SK-N-SH (cell line): ENCODE data around the gene ESRRG. TPM values are rescaled to one million over a fixed set of nuclear protein-coding genes. Genes with fewer than 3 reads are reported as not detected.

Source experiments
- CTCF ChIA-PET: fragments of 300-600, 350-600 bp; formaldehyde crosslinking; extraction: SDS; loops from one replicate; lab custom pipeline; 2021; lab: Yijun Ruan, JAX
- POLR2A ChIA-PET: fragments of 350-600 bp; sonication (Branson Sonifier 250); formaldehyde crosslinking; extraction: SDS; loops from one replicate; lab custom pipeline; 2020; ENCODE audit warnings: antibody characterized with exemption, inconsistent platforms; lab: Yijun Ruan, JAX
- DNase-seq: peaks from one replicate; pipeline ENCODE4 v3.0.0; 2012
- H2AFZ ChIP-seq: fragments of 200-600 bp; sonication (generic); 2 replicates; pipeline ENCODE4 v1.8.1; 2016; ENCODE audit warnings: antibody characterized with exemption, mild to moderate bottlenecking, low read depth
- H3F3A ChIP-seq: fragments of 200-600 bp; sonication (generic); replicated peaks from 2 replicates; pipeline ENCODE3; 2016; ENCODE audit warnings: antibody characterized with exemption, mild to moderate bottlenecking; ENCODE audit not compliant: insufficient read depth
- H3K27ac ChIP-seq, 2 experiments: fragments of 200-500 bp in 1 of 2; fragments of 200-600 bp in 1 of 2; sonication (Bioruptor generic) in 1 of 2; sonication (generic), shearing (Covaris generic) in 1 of 2; 2 replicates each; pipeline versions ENCODE4 v1.5.1 to v1.6.1; 2014 to 2016; ENCODE audit warnings: low read depth in 2 of 2, inconsistent platforms in 1 of 2, low read length in 1 of 2, mild to moderate bottlenecking in 1 of 2, mixed read lengths in 1 of 2
- H3K27me3 ChIP-seq: fragments of 200-600 bp; sonication (generic), shearing (Covaris generic); 2 replicates; pipeline ENCODE4 v1.6.1; 2016; ENCODE audit warnings: mixed run types; ENCODE audit not compliant: insufficient read depth
- H3K36me3 ChIP-seq, 2 experiments: fragments of 200-500 bp in 1 of 2; fragments of 200-600 bp in 1 of 2; sonication (Bioruptor generic) in 1 of 2; sonication (generic) in 1 of 2; replicated peaks in 1 of 2; 2 replicates each; pipeline versions ENCODE3 to v1.5.1; 2014 to 2016; ENCODE audit warnings: low read length in 1 of 2, mild to moderate bottlenecking in 1 of 2; ENCODE audit not compliant: insufficient read depth in 2 of 2, control insufficient read depth in 1 of 2
- H3K4me1 ChIP-seq, 2 experiments: fragments of 200-500 bp in 1 of 2; fragments of 200-600 bp in 1 of 2; sonication (Bioruptor generic) in 1 of 2; sonication (generic), shearing (Covaris generic) in 1 of 2; 2 replicates each; pipeline versions ENCODE4 v1.5.1 to v1.6.1; 2014 to 2016; ENCODE audit warnings: low read depth in 1 of 2, low read length in 1 of 2, mixed run types in 1 of 2; ENCODE audit not compliant: insufficient read depth in 2 of 2, control insufficient read depth in 1 of 2
- H3K4me2 ChIP-seq: fragments of 200-600 bp; sonication (generic), shearing (Covaris generic); 2 replicates; pipeline ENCODE4 v1.6.1; 2017; ENCODE audit warnings: mixed run types
- H3K4me3 ChIP-seq, 2 experiments: fragments of 200-500 bp in 1 of 2; fragments of 200-600 bp in 1 of 2; sonication (Bioruptor generic) in 1 of 2; sonication (generic), shearing (Covaris generic) in 1 of 2; 2 replicates each; pipeline versions ENCODE4 v1.5.1 to v1.8.1; 2014 to 2016; ENCODE audit warnings: low read depth in 2 of 2, inconsistent platforms in 1 of 2, low read length in 1 of 2, mild to moderate bottlenecking in 1 of 2, mixed read lengths in 1 of 2, moderate library complexity in 1 of 2
- H3K79me2 ChIP-seq: fragments of 200-600 bp; sonication (generic); 2 replicates; pipeline ENCODE4 v1.8.1; 2017; ENCODE audit warnings: mild to moderate bottlenecking; ENCODE audit not compliant: insufficient read depth
- H3K9ac ChIP-seq: fragments of 200-600 bp; sonication (generic); 2 replicates; pipeline ENCODE4 v1.6.1; 2017; ENCODE audit warnings: mixed run types
- H3K9me2 ChIP-seq: fragments of 200-600 bp; sonication (generic); 2 replicates; pipeline ENCODE4 v1.6.1; 2017; ENCODE audit warnings: mixed run types
- H3K9me3 ChIP-seq: fragments of 200-600 bp; sonication (generic); 2 replicates; pipeline ENCODE4 v1.6.1; 2017; ENCODE audit warnings: mixed run types, mild to moderate bottlenecking, moderate library complexity
- H4K20me1 ChIP-seq: fragments of 200-600 bp; sonication (generic); 2 replicates; pipeline ENCODE4 v1.6.1; 2017; ENCODE audit warnings: mild to moderate bottlenecking, mixed run types; ENCODE audit not compliant: insufficient read depth
- CHD2 ChIP-seq: fragments of 150-350 bp; IDR thresholded peaks from 2 replicates; pipeline ENCODE4 v1.6.1; 2018; ENCODE audit warnings: low read length; ENCODE audit not compliant: partially characterized antibody
- CTCF ChIP-seq: fragments of 200-600 bp; sonication (generic); IDR thresholded peaks from 2 replicates; pipeline ENCODE4 v1.6.1; 2017; ENCODE audit warnings: antibody characterized with exemption, mild to moderate bottlenecking, moderate library complexity
- EP300 ChIP-seq, 2 experiments: IDR thresholded peaks; 2 replicates each; pipeline versions ENCODE4 v1.4.0 to v1.6.1; 2012; ENCODE audit warnings: borderline replicate concordance in 1 of 2, low read depth in 1 of 2, low read length in 1 of 2
- FOXJ3 ChIP-seq: sonication (generic); formaldehyde crosslinking; IDR thresholded peaks from 2 replicates; pipeline ENCODE4 v1.5.1; 2020; ENCODE audit warnings: mild to moderate bottlenecking, missing genetic modification reagents
- GABPA ChIP-seq: IDR thresholded peaks from 2 replicates; pipeline ENCODE4 v1.4.0; 2012; ENCODE audit warnings: low read depth, mild to moderate bottlenecking
- GATA2 ChIP-seq: sonication (generic); formaldehyde crosslinking; IDR thresholded peaks from 2 replicates; pipeline ENCODE4 v1.5.0; 2020; ENCODE audit warnings: mild to moderate bottlenecking, missing genetic modification reagents
- JUND ChIP-seq: IDR thresholded peaks from 2 replicates; pipeline ENCODE4 v1.4.0; 2012
- MEF2A ChIP-seq: IDR thresholded peaks from 2 replicates; pipeline ENCODE4 v1.4.0; 2012; ENCODE audit warnings: low read depth, borderline replicate concordance
- POLR2AphosphoS5 ChIP-seq: IDR thresholded peaks from 2 replicates; pipeline ENCODE4 v1.6.1; 2012; ENCODE audit warnings: low read depth, low read length
- RCOR1 ChIP-seq: fragments of 150-350 bp; IDR thresholded peaks from 2 replicates; pipeline ENCODE4 v1.6.1; 2017; ENCODE audit warnings: antibody characterized with exemption, low read length
- REST ChIP-seq: IDR thresholded peaks from 2 replicates; pipeline ENCODE4 v1.6.1; 2012; ENCODE audit warnings: mild to moderate bottlenecking, low read depth, low read length, moderate library complexity
- SIN3A ChIP-seq: IDR thresholded peaks from 2 replicates; pipeline ENCODE4 v1.6.1; 2012; ENCODE audit warnings: low read depth, mild to moderate bottlenecking, low read length, moderate library complexity, borderline replicate concordance
- USF2 ChIP-seq: fragments of 150-350 bp; IDR thresholded peaks from 2 replicates; pipeline ENCODE4 v1.6.1; 2017; ENCODE audit warnings: antibody characterized with exemption, low read length, low read depth, borderline replicate concordance
- WGBS: methylation state at CpG from one replicate; pipeline ENCODE4 v1.1.6; 2017; ENCODE audit warnings: low lambda C conversion rate; 5-methylcytosine and 5-hydroxymethylcytosine counted together
- polyA plus RNA-seq, 3 experiments: library from polyadenylated mRNA; depleted of rRNA; stranded (reverse); fragments of >200 nt; gene quantifications; 2 replicates each; pipeline ENCODE4 v1.2.3, GENCODE V29; 2012
- TF ChIP-seq, protein P1 (sequence below): IDR thresholded peaks from 2 replicates; pipeline ENCODE4 v1.4.0; 2012; ENCODE audit warnings: low read depth

ESRRG gene
- polyA plus RNA-seq, 1 of the 3 experiments (the other 2 are of a cell fraction), result 0.26 TPM

DNA sequence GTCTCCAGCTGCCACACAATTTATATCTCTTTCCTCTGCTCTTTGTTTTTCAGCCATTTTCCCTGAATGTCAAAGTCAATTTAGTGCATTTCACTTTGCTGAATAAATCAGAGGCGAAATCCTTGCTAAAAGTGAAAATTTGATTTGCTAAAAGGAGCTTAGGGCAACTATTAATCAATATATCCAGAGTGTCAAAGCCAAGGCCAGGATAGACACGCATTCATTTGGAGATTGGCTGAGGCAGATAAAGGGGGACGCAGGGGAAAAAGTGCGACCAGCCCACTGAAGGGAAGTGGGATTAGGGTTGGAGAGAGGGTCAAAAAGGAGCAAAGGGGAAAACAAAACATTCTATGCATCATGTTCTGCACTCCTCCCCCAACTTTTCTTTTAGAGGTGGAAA is 167.6 kb downstream of the ESRRG start:
- TF ChIP-seq CTCF, result no peak
- peak; percentile 59; the same call in 1 of the 2 replicates for TF ChIP-seq RCOR1
- peak; percentile 25; the same call in 1 of the 2 replicates for TF ChIP-seq FOXJ3 (CRISPR knock-in tag)
- peak in 1 of 2 experiments; percentile 91; a peak in 2 of 4 replicates for TF ChIP-seq EP300 (IDR thresholded peaks at IDR 0.05; ENCODE audit: borderline replicate concordance in 1 of 2, low read depth in 1 of 2, low read length in 1 of 2)
- TF ChIP-seq USF2, result no peak
- TF ChIP-seq JUND, result no peak
- no peak for TF ChIP-seq REST
- peak; percentile 82 for TF ChIP-seq GATA2
- ChIA-PET CTCF (interaction anchor here (1.0 to 1.8 kb wide), 9 partner anchors 11 to 334 kb away, joined by 3 to 14 read pairs (median 3); no protein-coding TSS in a partner anchor), POLR2A (interaction anchor here (1.2 kb wide), 1 partner anchor 22 kb away, joined by 3 read pairs; no protein-coding TSS in a partner anchor)
- H3K9me2 ChIP-seq, result no peaks in the 10 kb centered on the region
- H3K79me2 ChIP-seq, result no peaks in the 10 kb centered on the region
- no peaks in the 10 kb centered on the region for H4K20me1 ChIP-seq
- no peak overlapping the region for H3K9ac ChIP-seq
- H3K27me3 ChIP-seq, result no peaks in the 10 kb centered on the region
- no peaks in the 10 kb centered on the region for H3K36me3 ChIP-seq
- H3K4me3 ChIP-seq, result no peak overlapping the region
- peaks cover 0 to 10% of the 10 kb centered on the region in 2 experiments; a peak in 2 of 4 replicates for H3K4me1 ChIP-seq
- H2AFZ ChIP-seq, result no peak overlapping the region
- H3K9me3 ChIP-seq, result no peaks in the 10 kb centered on the region
- H3F3A ChIP-seq, result no peaks in the 10 kb centered on the region
- H3K4me2 ChIP-seq, result no peak overlapping the region
- 51% methylated on average over 4 of the region's 4 CpGs for WGBS
- peak overlapping the region in 1 of 2 experiments; percentile 82; a peak in 1 of 4 replicates for H3K27ac ChIP-seq
- no peak for DNase-seq

GRCh38 chr1:216554934-216555333 is 168.3 kb downstream of the ESRRG start:
- Histone ChIP-seq H2AFZ (no peak overlapping the region), H3K4me3 (no peak overlapping the region), H3F3A (no peaks in the 10 kb centered on the region), H4K20me1 (no peaks in the 10 kb centered on the region), H3K9me3 (no peaks in the 10 kb centered on the region), H3K27ac (peak overlapping the region in 1 of 2 experiments; percentile 82; a peak in 1 of 4 replicates), H3K27me3 (no peaks in the 10 kb centered on the region), H3K4me2 (no peak overlapping the region), H3K9me2 (no peaks in the 10 kb centered on the region), H3K36me3 (no peaks in the 10 kb centered on the region), H3K4me1 (peaks cover 0 to 10% of the 10 kb centered on the region in 2 experiments; a peak in 2 of 4 replicates), H3K79me2 (no peaks in the 10 kb centered on the region), H3K9ac (no peak overlapping the region)
- POLR2A ChIA-PET, result no interaction called here
- DNase-seq, result no peak
- CTCF ChIA-PET, result interaction anchor here (1.0 to 1.8 kb wide), 7 partner anchors 12 to 333 kb away, joined by 3 to 14 read pairs (median 3); no protein-coding TSS in a partner anchor
- TF ChIP-seq JUND (no peak), GABPA (no peak), FOXJ3 (CRISPR knock-in tag) (no peak), CHD2 (no peak), USF2 (no peak), POLR2AphosphoS5 (no peak), SIN3A (no peak), REST (no peak), MEF2A (no peak)
- TF ChIP-seq, protein P1, sequence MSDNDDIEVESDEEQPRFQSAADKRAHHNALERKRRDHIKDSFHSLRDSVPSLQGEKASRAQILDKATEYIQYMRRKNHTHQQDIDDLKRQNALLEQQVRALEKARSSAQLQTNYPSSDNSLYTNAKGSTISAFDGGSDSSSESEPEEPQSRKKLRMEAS, result no peak
